NOMO-1 (cell line): ENCODE data around the gene KISS1R.
"Not testable (repeated sequence)": the region's sequence is repeated elsewhere in the genome, so short reads cannot be mapped to it uniquely, and the experiment has no call there.

ENCODE experiments used
- DNase-seq, 2 experiments: peaks; one replicate each; lab custom pipeline; 2025; ENCODE audit not compliant: unreplicated experiment in 2 of 2; lab: John Stamatoyannopoulos, UW

Gene KISS1R

GRCh38 chr19:881385-882071 lies 35.6 kb upstream of the KISS1R start:
- no peak for DNase-seq

- DNase-seq, result no peak
Observed at GRCh38 chr19:882871-883497, 34.1 kb upstream of the KISS1R start.

- DNase-seq, result no peak
Observed at GRCh38 chr19:883661-884211, 33.4 kb upstream of the KISS1R start.

- no peak for DNase-seq
Observed at GRCh38 chr19:884420-885211, 32.5 kb upstream of the KISS1R start.

GRCh38 chr19:885536-886224 lies 31.5 kb upstream of the KISS1R start:
- no peak for DNase-seq

- no peak for DNase-seq
Observed at GRCh38 chr19:887072-887471, 30.1 kb upstream of the KISS1R start.

- DNase-seq, result no peak
Observed at GRCh38 chr19:887599-887998, 29.5 kb upstream of the KISS1R start.

- no peak for DNase-seq
Observed at GRCh38 chr19:888581-889385, 28.4 kb upstream of the KISS1R start.

GRCh38 chr19:889662-890295 lies 27.4 kb upstream of the KISS1R start:
- no peak for DNase-seq

GRCh38 chr19:890831-891230 lies 26.3 kb upstream of the KISS1R start:
- DNase-seq, result no peak

GRCh38 chr19:891421-892200 lies 25.5 kb upstream of the KISS1R start:
- DNase-seq, result not testable (repeated sequence)

GRCh38 chr19:892243-892893 lies 24.8 kb upstream of the KISS1R start:
- no peak for DNase-seq

GRCh38 chr19:892894-893689 lies 24.0 kb upstream of the KISS1R start, which contains the start of the genes MED16 and RNU6-9:
MED16 (minus strand) TSS chr19:893187; CDS start chr19:891131, 2,056 bp downstream.
RNU6-9 (plus strand) TSS chr19:893484.
- DNase-seq, result peak; percentile 84 to 94

- no peak for DNase-seq
Observed at GRCh38 chr19:896434-896833, 20.7 kb upstream of the KISS1R start.

GRCh38 chr19:896999-897398 lies 20.1 kb upstream of the KISS1R start:
- no peak for DNase-seq

GRCh38 chr19:897442-898039 lies 19.6 kb upstream of the KISS1R start:
- DNase-seq, result no peak

- no peak for DNase-seq
Observed at GRCh38 chr19:898663-899062, 18.5 kb upstream of the KISS1R start.
